Activated CD8-positive, alpha-beta memory T cell treated with anti-CD3 and anti-CD28 coated beads for 24 hours (primary cell): Measurements from ENCODE around the gene EMC6.

Experiments used
- DNase-seq: peaks from one replicate; pipeline ENCODE4 v3.0.0-alpha.2; 2020

Gene EMC6

GRCh38 chr17:3668279-3669084 is at the start of gene EMC6, which contains the start of gene TAX1BP3:
EMC6 (plus strand) TSS chr17:3668812; CDS start chr17:3669147, 335 bp downstream.
TAX1BP3 (minus strand) TSS chr17:3668578; CDS start chr17:3668526, 52 bp downstream.
- peak; percentile 100 for DNase-seq

GRCh38 chr17:3621146-3621720 is 47.4 kb upstream of the EMC6 start:
- DNase-seq, result no peak

GRCh38 chr17:3622977-3623594 is 45.5 kb upstream of the EMC6 start:
- DNase-seq, result no peak

- no peak for DNase-seq
These were observed 41.5 kb upstream of the EMC6 start for GRCh38 chr17:3626831-3627768.

- no peak for DNase-seq
These were observed 40.8 kb upstream of the EMC6 start for GRCh38 chr17:3627769-3628167.

- no peak for DNase-seq
These were observed 37.8 kb upstream of the EMC6 start for GRCh38 chr17:3630781-3631180.

GRCh38 chr17:3632287-3632686 is 36.3 kb upstream of the EMC6 start:
- DNase-seq, result no peak

GRCh38 chr17:3635474-3636153 is 33.0 kb upstream of the EMC6 start:
- DNase-seq, result no peak

GRCh38 chr17:3636154-3636907 is 32.3 kb upstream of the EMC6 start, which contains the start of the genes CTNS and SHPK:
CTNS (plus strand) TSS chr17:3636760; CDS start chr17:3640207, 3,447 bp downstream.
SHPK (minus strand) TSS chr17:3636250; CDS start chr17:3636219, 31 bp downstream.
- peak; percentile 97 for DNase-seq

- DNase-seq, result no peak
These were observed 31.7 kb upstream of the EMC6 start for GRCh38 chr17:3636908-3637373.

GRCh38 chr17:3639981-3640596 is 28.5 kb upstream of the EMC6 start:
- DNase-seq, result no peak

GRCh38 chr17:3641014-3641413 is 27.6 kb upstream of the EMC6 start:
- DNase-seq, result no peak

- DNase-seq, result no peak
These were observed 26.7 kb upstream of the EMC6 start for GRCh38 chr17:3641717-3642486.

GRCh38 chr17:3643889-3644349 is 24.7 kb upstream of the EMC6 start:
- no peak for DNase-seq

- DNase-seq, result no peak
These were observed 23.3 kb upstream of the EMC6 start for GRCh38 chr17:3645310-3645709.

GRCh38 chr17:3647251-3647650 is 21.4 kb upstream of the EMC6 start:
- no peak for DNase-seq

- DNase-seq, result peak; percentile 70
These were observed 20.6 kb upstream of the EMC6 start for GRCh38 chr17:3647769-3648555.

- DNase-seq, result no peak
These were observed 12.8 kb upstream of the EMC6 start for GRCh38 chr17:3655766-3656165.

- DNase-seq, result no peak
These were observed 12.3 kb upstream of the EMC6 start for GRCh38 chr17:3656353-3656752.
